K562 (cell line): ENCODE results near the gene RHOF. TPM values are rescaled to one million over a fixed set of nuclear protein-coding genes. Genes with fewer than 3 reads are reported as not detected.
A peak's percentile ranks its signal among the peaks of the same experiment; 100 is the strongest.

Experiments used
- ARNT ChIP-seq, 2 experiments: fragments of 450-650 bp; IDR thresholded peaks; 2 replicates each; pipeline ENCODE4 v1.6.1; 2016; ENCODE audit warnings: mild to moderate bottlenecking in 1 of 2
- NFE2L1 ChIP-seq: fragments of 450-650 bp; IDR thresholded peaks from 2 replicates; pipeline ENCODE4 v1.6.1; 2016; ENCODE audit warnings: missing genetic modification characterization, low read depth, mild to moderate bottlenecking, missing compliant biosample characterization, moderate library complexity, borderline replicate concordance
- NRF1 ChIP-seq, 2 experiments: fragments of 450-650 bp; IDR thresholded peaks in 1 of 2; conservative IDR thresholded peaks in 1 of 2; 2 replicates each; pipeline ENCODE4 v1.6.1; 2014; ENCODE audit warnings: mild to moderate bottlenecking in 2 of 2
- PHF20 ChIP-seq: fragments of 450-650 bp; IDR thresholded peaks from 2 replicates; pipeline ENCODE4 v1.6.1; 2018; ENCODE audit not compliant: partially characterized antibody
- PML ChIP-seq: IDR thresholded peaks from 2 replicates; pipeline ENCODE4 v1.6.1; 2012; ENCODE audit warnings: low read length, inconsistent platforms
- SIX5 ChIP-seq, 2 experiments: IDR thresholded peaks; 2 replicates each; pipeline ENCODE4 v1.6.1; 2011; ENCODE audit warnings: low read length in 2 of 2, borderline replicate concordance in 1 of 2, low read depth in 1 of 2, mild to moderate bottlenecking in 1 of 2, moderate library complexity in 1 of 2; ENCODE audit not compliant: insufficient read depth in 1 of 2
- SRSF7 ChIP-seq: fragments of 200-400 bp; formaldehyde crosslinking; optimal IDR thresholded peaks from 2 replicates; pipeline ENCODE3; 2017; ENCODE audit warnings: mild to moderate bottlenecking, low read depth, low read length
- TEAD1 ChIP-seq, 2 experiments: fragments of 450-650 bp in 1 of 2; sonication (generic) in 1 of 2; formaldehyde crosslinking; IDR thresholded peaks; 2 replicates each; pipeline versions ENCODE4 v1.4.0 to v1.8.0; 2020 to 2022; ENCODE audit warnings: mild to moderate bottlenecking in 2 of 2, missing genetic modification reagents in 1 of 2
- ZNF175 ChIP-seq: fragments of 200-800 bp; sonication (Bioruptor generic); IDR thresholded peaks from 2 replicates; pipeline ENCODE4 v1.6.1; 2016; ENCODE audit warnings: low read depth, mild to moderate bottlenecking, missing genetic modification characterization, missing compliant biosample characterization
- ZNF696 ChIP-seq: fragments of 250-450 bp; sonication (Bioruptor Pico); conservative IDR thresholded peaks from 2 replicates; pipeline ENCODE4 v1.4.0; 2020; ENCODE audit warnings: mild to moderate bottlenecking, moderate library complexity
- ZNF766 ChIP-seq: fragments of 200-800 bp; sonication (Bioruptor generic); conservative IDR thresholded peaks from 2 replicates; pipeline ENCODE4 v1.6.1; 2016; ENCODE audit warnings: missing genetic modification characterization, missing compliant biosample characterization
- polyA plus RNA-seq, 8 experiments: library from polyadenylated mRNA; depleted of rRNA in 4 of 8; stranded (reverse) in 5 of 8; unstranded in 3 of 8; fragments of >200 nt; fragmentation: Nextera tagmentation in 2 of 8; fragmentation: Illumina TruSeq in 1 of 8; extraction: Ambion mirVana in 2 of 8; extraction: Trizol in 1 of 8; gene quantifications; 2 replicates each; pipeline versions ENCODE4 v1.2.1 to v1.2.3, GENCODE V29; 2011 to 2014; ENCODE audit warnings: inconsistent platforms in 1 of 8, missing spikeins in 1 of 8
- total RNA-seq, 7 experiments: library from RNA; depleted of rRNA in 6 of 7; stranded (reverse); fragments of >200 nt in 6 of 7; fragmentation: Illumina TruSeq in 2 of 7; extraction: Trizol in 2 of 7; gene quantifications; 2 replicates each; pipeline versions ENCODE4 v1.2.1 to v1.2.3, GENCODE V29; 2011 to 2021; ENCODE audit warnings: low replicate concordance in 1 of 7
- TF ChIP-seq, protein P1 (sequence below), 2 experiments: fragments of 150-350 bp in 1 of 2; IDR thresholded peaks; 2 replicates each; pipeline ENCODE4 v1.6.1; 2012 to 2016; ENCODE audit warnings: low read depth in 2 of 2, low read length in 2 of 2, mild to moderate bottlenecking in 1 of 2, moderate library complexity in 1 of 2
- TF ChIP-seq, protein P2 (sequence below): IDR thresholded peaks from 2 replicates; pipeline ENCODE4 v1.6.1; 2014; ENCODE audit warnings: antibody characterized with exemption
- TF ChIP-seq, protein P3 (sequence below): sonication (generic); formaldehyde crosslinking; IDR thresholded peaks from 2 replicates; pipeline ENCODE4 v1.9.0; 2022; ENCODE audit warnings: mild to moderate bottlenecking, missing genetic modification reagents
- TF ChIP-seq, protein P4 (sequence below): sonication (generic); formaldehyde crosslinking; IDR thresholded peaks from 2 replicates; pipeline ENCODE4 v1.8.0; 2023; ENCODE audit warnings: missing genetic modification reagents, mild to moderate bottlenecking, borderline replicate concordance

The RHOF gene
- total and polyA plus RNA-seq, 9 of the 15 experiments (the other 6 are each of a cell fraction or from before 2014, with no cell fraction given): 0.13 to 10.1 (median 4.0) TPM

DNA sequence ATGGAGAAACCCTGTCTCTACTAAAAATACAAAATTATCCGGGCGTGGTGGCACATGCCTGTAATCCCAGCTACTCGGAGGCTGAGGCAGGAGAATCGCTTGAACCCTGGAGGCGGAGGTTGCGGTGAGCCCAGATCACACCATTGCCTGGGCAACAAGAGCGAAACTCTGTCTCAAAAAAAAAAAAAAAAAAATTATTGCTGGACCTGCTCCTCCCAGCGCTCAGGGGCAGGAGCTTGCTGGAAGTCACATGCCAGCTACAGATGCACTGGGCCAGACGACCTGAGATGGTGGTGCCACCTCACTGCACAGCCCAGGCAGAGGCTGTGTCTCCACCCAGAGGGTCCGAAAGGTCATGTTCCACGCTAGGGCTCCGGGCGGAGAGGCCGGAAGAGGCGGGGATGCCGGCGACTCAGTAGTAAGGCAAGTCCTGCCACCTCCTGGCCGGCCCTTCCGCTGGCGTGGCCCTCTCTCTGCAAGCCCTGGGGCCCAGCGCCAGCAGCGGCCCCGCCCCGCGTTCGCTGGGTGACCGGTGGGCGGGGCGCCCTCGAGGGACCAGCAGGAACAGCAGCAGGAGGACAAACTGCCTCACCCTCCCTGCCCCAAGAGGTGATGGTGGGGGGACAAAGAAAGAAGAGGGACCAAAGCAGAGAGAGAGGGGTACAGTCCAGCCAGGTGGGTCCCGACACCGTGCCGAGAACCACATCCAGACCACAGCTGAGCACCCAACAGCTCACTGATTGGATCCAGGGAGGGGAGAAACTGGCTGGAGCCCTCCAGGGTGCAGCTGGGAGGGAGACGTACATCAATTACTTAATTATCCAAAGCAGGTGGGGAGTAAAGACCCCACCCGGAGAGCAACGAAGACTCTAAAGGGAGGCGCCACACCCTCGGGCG, 3.6 kb upstream of the RHOF start (continued):
- TF ChIP-seq, protein P1, sequence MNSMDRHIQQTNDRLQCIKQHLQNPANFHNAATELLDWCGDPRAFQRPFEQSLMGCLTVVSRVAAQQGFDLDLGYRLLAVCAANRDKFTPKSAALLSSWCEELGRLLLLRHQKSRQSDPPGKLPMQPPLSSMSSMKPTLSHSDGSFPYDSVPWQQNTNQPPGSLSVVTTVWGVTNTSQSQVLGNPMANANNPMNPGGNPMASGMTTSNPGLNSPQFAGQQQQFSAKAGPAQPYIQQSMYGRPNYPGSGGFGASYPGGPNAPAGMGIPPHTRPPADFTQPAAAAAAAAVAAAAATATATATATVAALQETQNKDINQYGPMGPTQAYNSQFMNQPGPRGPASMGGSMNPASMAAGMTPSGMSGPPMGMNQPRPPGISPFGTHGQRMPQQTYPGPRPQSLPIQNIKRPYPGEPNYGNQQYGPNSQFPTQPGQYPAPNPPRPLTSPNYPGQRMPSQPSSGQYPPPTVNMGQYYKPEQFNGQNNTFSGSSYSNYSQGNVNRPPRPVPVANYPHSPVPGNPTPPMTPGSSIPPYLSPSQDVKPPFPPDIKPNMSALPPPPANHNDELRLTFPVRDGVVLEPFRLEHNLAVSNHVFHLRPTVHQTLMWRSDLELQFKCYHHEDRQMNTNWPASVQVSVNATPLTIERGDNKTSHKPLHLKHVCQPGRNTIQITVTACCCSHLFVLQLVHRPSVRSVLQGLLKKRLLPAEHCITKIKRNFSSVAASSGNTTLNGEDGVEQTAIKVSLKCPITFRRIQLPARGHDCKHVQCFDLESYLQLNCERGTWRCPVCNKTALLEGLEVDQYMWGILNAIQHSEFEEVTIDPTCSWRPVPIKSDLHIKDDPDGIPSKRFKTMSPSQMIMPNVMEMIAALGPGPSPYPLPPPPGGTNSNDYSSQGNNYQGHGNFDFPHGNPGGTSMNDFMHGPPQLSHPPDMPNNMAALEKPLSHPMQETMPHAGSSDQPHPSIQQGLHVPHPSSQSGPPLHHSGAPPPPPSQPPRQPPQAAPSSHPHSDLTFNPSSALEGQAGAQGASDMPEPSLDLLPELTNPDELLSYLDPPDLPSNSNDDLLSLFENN (IDR thresholded peaks at IDR 0.05; ENCODE audit: low read depth in 2 of 2, low read length in 2 of 2): no peak
- TF ChIP-seq PHF20 (no peak), ZNF766 (CRISPR knock-in tag) (no peak), ZNF696 (no peak), PML (no peak), SRSF7 (no peak), ZNF175 (CRISPR knock-in tag) (no peak), SIX5 (IDR thresholded peaks at IDR 0.05; ENCODE audit: borderline replicate concordance in 1 of 2, insufficient read depth in 1 of 2, low read depth in 1 of 2, low read length in 2 of 2) (no peak), TEAD1 (CRISPR knock-in tag; IDR thresholded peaks at IDR 0.05) (0 out of 4 replicates have a peak, but pooled peaks have one; percentile 11 to 46), ARNT (IDR thresholded peaks at IDR 0.05) (no peak), NRF1 (conservative IDR thresholded peaks at IDR 0.05 in 1 of 2, IDR thresholded peaks at IDR 0.05 in 1 of 2) (peak; percentile 67 to 68), NFE2L1 (no peak)
- TF ChIP-seq, protein P2, sequence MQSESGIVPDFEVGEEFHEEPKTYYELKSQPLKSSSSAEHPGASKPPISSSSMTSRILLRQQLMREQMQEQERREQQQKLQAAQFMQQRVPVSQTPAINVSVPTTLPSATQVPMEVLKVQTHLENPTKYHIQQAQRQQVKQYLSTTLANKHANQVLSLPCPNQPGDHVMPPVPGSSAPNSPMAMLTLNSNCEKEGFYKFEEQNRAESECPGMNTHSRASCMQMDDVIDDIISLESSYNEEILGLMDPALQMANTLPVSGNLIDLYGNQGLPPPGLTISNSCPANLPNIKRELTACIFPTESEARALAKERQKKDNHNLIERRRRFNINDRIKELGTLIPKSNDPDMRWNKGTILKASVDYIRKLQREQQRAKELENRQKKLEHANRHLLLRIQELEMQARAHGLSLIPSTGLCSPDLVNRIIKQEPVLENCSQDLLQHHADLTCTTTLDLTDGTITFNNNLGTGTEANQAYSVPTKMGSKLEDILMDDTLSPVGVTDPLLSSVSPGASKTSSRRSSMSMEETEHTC: no peak
- TF ChIP-seq, protein P3, sequence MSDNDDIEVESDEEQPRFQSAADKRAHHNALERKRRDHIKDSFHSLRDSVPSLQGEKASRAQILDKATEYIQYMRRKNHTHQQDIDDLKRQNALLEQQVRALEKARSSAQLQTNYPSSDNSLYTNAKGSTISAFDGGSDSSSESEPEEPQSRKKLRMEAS (CRISPR knock-in tag): peak; percentile 81
- TF ChIP-seq, protein P4, sequence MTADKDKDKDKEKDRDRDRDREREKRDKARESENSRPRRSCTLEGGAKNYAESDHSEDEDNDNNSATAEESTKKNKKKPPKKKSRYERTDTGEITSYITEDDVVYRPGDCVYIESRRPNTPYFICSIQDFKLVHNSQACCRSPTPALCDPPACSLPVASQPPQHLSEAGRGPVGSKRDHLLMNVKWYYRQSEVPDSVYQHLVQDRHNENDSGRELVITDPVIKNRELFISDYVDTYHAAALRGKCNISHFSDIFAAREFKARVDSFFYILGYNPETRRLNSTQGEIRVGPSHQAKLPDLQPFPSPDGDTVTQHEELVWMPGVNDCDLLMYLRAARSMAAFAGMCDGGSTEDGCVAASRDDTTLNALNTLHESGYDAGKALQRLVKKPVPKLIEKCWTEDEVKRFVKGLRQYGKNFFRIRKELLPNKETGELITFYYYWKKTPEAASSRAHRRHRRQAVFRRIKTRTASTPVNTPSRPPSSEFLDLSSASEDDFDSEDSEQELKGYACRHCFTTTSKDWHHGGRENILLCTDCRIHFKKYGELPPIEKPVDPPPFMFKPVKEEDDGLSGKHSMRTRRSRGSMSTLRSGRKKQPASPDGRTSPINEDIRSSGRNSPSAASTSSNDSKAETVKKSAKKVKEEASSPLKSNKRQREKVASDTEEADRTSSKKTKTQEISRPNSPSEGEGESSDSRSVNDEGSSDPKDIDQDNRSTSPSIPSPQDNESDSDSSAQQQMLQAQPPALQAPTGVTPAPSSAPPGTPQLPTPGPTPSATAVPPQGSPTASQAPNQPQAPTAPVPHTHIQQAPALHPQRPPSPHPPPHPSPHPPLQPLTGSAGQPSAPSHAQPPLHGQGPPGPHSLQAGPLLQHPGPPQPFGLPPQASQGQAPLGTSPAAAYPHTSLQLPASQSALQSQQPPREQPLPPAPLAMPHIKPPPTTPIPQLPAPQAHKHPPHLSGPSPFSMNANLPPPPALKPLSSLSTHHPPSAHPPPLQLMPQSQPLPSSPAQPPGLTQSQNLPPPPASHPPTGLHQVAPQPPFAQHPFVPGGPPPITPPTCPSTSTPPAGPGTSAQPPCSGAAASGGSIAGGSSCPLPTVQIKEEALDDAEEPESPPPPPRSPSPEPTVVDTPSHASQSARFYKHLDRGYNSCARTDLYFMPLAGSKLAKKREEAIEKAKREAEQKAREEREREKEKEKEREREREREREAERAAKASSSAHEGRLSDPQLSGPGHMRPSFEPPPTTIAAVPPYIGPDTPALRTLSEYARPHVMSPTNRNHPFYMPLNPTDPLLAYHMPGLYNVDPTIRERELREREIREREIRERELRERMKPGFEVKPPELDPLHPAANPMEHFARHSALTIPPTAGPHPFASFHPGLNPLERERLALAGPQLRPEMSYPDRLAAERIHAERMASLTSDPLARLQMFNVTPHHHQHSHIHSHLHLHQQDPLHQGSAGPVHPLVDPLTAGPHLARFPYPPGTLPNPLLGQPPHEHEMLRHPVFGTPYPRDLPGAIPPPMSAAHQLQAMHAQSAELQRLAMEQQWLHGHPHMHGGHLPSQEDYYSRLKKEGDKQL (CRISPR knock-in tag): 0 out of 2 replicates have a peak, but pooled peaks have one; percentile 18
